NCI-H524 (cell line): ENCODE data around the gene GJB2.

Experiments
- DNase-seq, 2 experiments: peaks; one replicate each; lab custom pipeline; 2025; lab: John Stamatoyannopoulos, UW

Gene GJB2

GRCh38 chr13:20141238-20142022, 51.3 kb downstream of the GJB2 start:
- no peak for DNase-seq

- DNase-seq: no peak
Observed at GRCh38 chr13:20140487-20140886, 52.3 kb downstream of the GJB2 start.

- no peak for DNase-seq
Observed at GRCh38 chr13:20137875-20138274, 54.9 kb downstream of the GJB2 start.
